ENCODE measurements around the gene EPHB1.

The EPHB1 gene

GRCh38 chr3:134903837-134904236 lies 108.8 kb downstream of the EPHB1 start:
- no peak overlapping the region for H3K4me3 ChIP-seq (ENCODE audit: low read length)
- no peaks in the 10 kb centered on the region for H3K27me3 ChIP-seq (ENCODE audit: control insufficient read depth, insufficient read depth, low read length)
- no peaks in the 10 kb centered on the region for H3K36me3 ChIP-seq (ENCODE audit: control insufficient read depth, low read depth, low read length)
- peaks cover 5% of the 10 kb centered on the region for H3K4me1 ChIP-seq (ENCODE audit: control insufficient read depth, low read depth, low read length)
- no peak overlapping the region for H3K27ac ChIP-seq (ENCODE audit: low read length)
- H3K9ac ChIP-seq (ENCODE audit: low read length) = no peak overlapping the region
- no peaks in the 10 kb centered on the region for H3K9me3 ChIP-seq (ENCODE audit: control insufficient read depth, low read depth, low read length)

- no peak overlapping the region for H3K9ac ChIP-seq (ENCODE audit: low read length)
- no peaks in the 10 kb centered on the region for H3K9me3 ChIP-seq (ENCODE audit: control insufficient read depth, low read depth, low read length)
- H3K27ac ChIP-seq (ENCODE audit: low read length) = no peak overlapping the region
- no peak overlapping the region for H3K4me3 ChIP-seq (ENCODE audit: low read length)
- H3K36me3 ChIP-seq (ENCODE audit: control insufficient read depth, low read depth, low read length) = no peaks in the 10 kb centered on the region
- H3K4me1 ChIP-seq (ENCODE audit: control insufficient read depth, low read depth, low read length) = peaks cover 5% of the 10 kb centered on the region
- no peaks in the 10 kb centered on the region for H3K27me3 ChIP-seq (ENCODE audit: control insufficient read depth, insufficient read depth, low read length)
Observed at GRCh38 chr3:134904241-134904771, 109.2 kb downstream of the EPHB1 start.

- H3K36me3 ChIP-seq (ENCODE audit: control insufficient read depth, low read depth, low read length) = no peaks in the 10 kb centered on the region
- peaks cover 5% of the 10 kb centered on the region for H3K4me1 ChIP-seq (ENCODE audit: control insufficient read depth, low read depth, low read length)
- H3K27me3 ChIP-seq (ENCODE audit: control insufficient read depth, insufficient read depth, low read length) = no peaks in the 10 kb centered on the region
- no peaks in the 10 kb centered on the region for H3K9me3 ChIP-seq (ENCODE audit: control insufficient read depth, low read depth, low read length)
- H3K27ac ChIP-seq (ENCODE audit: low read length) = no peak overlapping the region
- no peak overlapping the region for H3K4me3 ChIP-seq (ENCODE audit: low read length)
- no peak overlapping the region for H3K9ac ChIP-seq (ENCODE audit: low read length)
Observed at GRCh38 chr3:134904776-134905646, 110.0 kb downstream of the EPHB1 start.

DNA sequence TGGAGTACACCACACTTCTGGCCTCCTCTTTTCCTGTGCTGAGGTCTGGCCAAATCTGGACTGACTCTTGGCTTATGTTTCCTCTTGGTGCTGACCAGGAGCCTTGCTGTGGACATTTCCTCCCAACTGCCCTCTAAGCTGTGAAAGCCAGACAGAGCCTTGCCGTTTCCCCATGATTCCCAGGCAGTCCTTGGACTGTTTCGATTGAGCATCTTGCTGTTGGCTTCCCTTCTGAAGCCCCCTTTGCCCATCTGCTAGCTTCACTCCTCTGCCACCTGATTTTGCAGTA lies 110.5 kb downstream of the EPHB1 start:
- peaks cover 5% of the 10 kb centered on the region for H3K4me1 ChIP-seq (ENCODE audit: control insufficient read depth, low read depth, low read length)
- H3K9ac ChIP-seq (ENCODE audit: low read length) = no peak overlapping the region
- H3K27ac ChIP-seq (ENCODE audit: low read length) = no peak overlapping the region
- H3K27me3 ChIP-seq (ENCODE audit: control insufficient read depth, insufficient read depth, low read length) = no peaks in the 10 kb centered on the region
- H3K36me3 ChIP-seq (ENCODE audit: control insufficient read depth, low read depth, low read length) = no peaks in the 10 kb centered on the region
- H3K4me3 ChIP-seq (ENCODE audit: low read length) = no peak overlapping the region
- H3K9me3 ChIP-seq (ENCODE audit: control insufficient read depth, low read depth, low read length) = no peaks in the 10 kb centered on the region

GRCh38 chr3:134908271-134908670 lies 113.2 kb downstream of the EPHB1 start:
- no peak overlapping the region for H3K4me3 ChIP-seq (ENCODE audit: low read length)

GRCh38 chr3:134910026-134910425 lies 115.0 kb downstream of the EPHB1 start:
- no peaks in the 10 kb centered on the region for H3K4me1 ChIP-seq (ENCODE audit: control insufficient read depth, low read depth, low read length)
- no peak overlapping the region for H3K4me3 ChIP-seq (ENCODE audit: low read length)
- no peaks in the 10 kb centered on the region for H3K27me3 ChIP-seq (ENCODE audit: control insufficient read depth, insufficient read depth, low read length)
- H3K36me3 ChIP-seq (ENCODE audit: control insufficient read depth, low read depth, low read length) = no peaks in the 10 kb centered on the region
- H3K27ac ChIP-seq (ENCODE audit: low read length) = no peak overlapping the region
- no peak overlapping the region for H3K9ac ChIP-seq (ENCODE audit: low read length)
- no peaks in the 10 kb centered on the region for H3K9me3 ChIP-seq (ENCODE audit: control insufficient read depth, low read depth, low read length)

More at GRCh38 chr3:134908271-134908670, 113.2 kb downstream of the EPHB1 start:
- no peak overlapping the region for H3K9ac ChIP-seq (ENCODE audit: low read length)
- H3K9me3 ChIP-seq (ENCODE audit: control insufficient read depth, low read depth, low read length) = no peaks in the 10 kb centered on the region
- H3K27me3 ChIP-seq (ENCODE audit: control insufficient read depth, insufficient read depth, low read length) = no peaks in the 10 kb centered on the region
- no peaks in the 10 kb centered on the region for H3K4me1 ChIP-seq (ENCODE audit: control insufficient read depth, low read depth, low read length)
- H3K36me3 ChIP-seq (ENCODE audit: control insufficient read depth, low read depth, low read length) = no peaks in the 10 kb centered on the region
- H3K27ac ChIP-seq (ENCODE audit: low read length) = no peak overlapping the region

- Histone ChIP-seq H3K27me3 (ENCODE audit: control insufficient read depth, insufficient read depth, low read length) (no peaks in the 10 kb centered on the region), H3K4me1 (ENCODE audit: control insufficient read depth, low read depth, low read length) (no peaks in the 10 kb centered on the region), H3K9me3 (ENCODE audit: control insufficient read depth, low read depth, low read length) (no peaks in the 10 kb centered on the region), H3K4me3 (ENCODE audit: low read length) (no peak overlapping the region), H3K27ac (ENCODE audit: low read length) (no peak overlapping the region), H3K36me3 (ENCODE audit: control insufficient read depth, low read depth, low read length) (no peaks in the 10 kb centered on the region), H3K9ac (ENCODE audit: low read length) (no peak overlapping the region)
Observed at GRCh38 chr3:134911586-134912548, 116.8 kb downstream of the EPHB1 start.

- no peaks in the 10 kb centered on the region for H3K27me3 ChIP-seq (ENCODE audit: control insufficient read depth, insufficient read depth, low read length)
- no peak overlapping the region for H3K4me3 ChIP-seq (ENCODE audit: low read length)
Observed at GRCh38 chr3:134916276-134916961, 121.4 kb downstream of the EPHB1 start.

DNA sequence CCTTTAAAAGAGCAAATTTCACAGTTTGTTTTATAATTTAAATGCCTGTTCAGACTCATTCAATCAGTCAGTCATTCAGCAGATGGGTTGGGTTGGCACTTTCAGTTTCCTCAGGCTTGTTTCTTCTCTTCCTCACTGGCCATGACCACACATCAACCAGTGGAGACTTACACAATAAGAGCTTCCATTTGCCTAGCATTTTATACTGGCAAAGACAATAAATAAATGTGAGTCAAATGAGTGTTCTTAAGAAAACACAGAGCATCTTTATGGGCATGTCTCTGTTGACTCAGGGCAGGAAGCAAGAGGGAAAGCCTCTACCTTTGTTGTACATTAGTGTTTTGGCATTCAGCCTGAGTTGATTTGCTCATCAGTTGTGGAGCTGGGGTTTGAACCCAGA lies 122.6 kb downstream of the EPHB1 start:
- H3K9ac ChIP-seq (ENCODE audit: low read length) = no peak overlapping the region
- H3K27ac ChIP-seq (ENCODE audit: low read length) = no peak overlapping the region
- H3K4me3 ChIP-seq (ENCODE audit: low read length) = no peak overlapping the region
- no peaks in the 10 kb centered on the region for H3K9me3 ChIP-seq (ENCODE audit: control insufficient read depth, low read depth, low read length)
- no peaks in the 10 kb centered on the region for H3K36me3 ChIP-seq (ENCODE audit: control insufficient read depth, low read depth, low read length)
- H3K4me1 ChIP-seq (ENCODE audit: control insufficient read depth, low read depth, low read length) = no peaks in the 10 kb centered on the region
- H3K27me3 ChIP-seq (ENCODE audit: control insufficient read depth, insufficient read depth, low read length) = no peaks in the 10 kb centered on the region

More at GRCh38 chr3:134916276-134916961, 121.4 kb downstream of the EPHB1 start:
- no peaks in the 10 kb centered on the region for H3K9me3 ChIP-seq (ENCODE audit: control insufficient read depth, low read depth, low read length)
- no peak overlapping the region for H3K27ac ChIP-seq (ENCODE audit: low read length)
- H3K36me3 ChIP-seq (ENCODE audit: control insufficient read depth, low read depth, low read length) = no peaks in the 10 kb centered on the region
- H3K4me1 ChIP-seq (ENCODE audit: control insufficient read depth, low read depth, low read length) = no peaks in the 10 kb centered on the region
- H3K9ac ChIP-seq (ENCODE audit: low read length) = no peak overlapping the region

GRCh38 chr3:134918441-134918840 lies 123.4 kb downstream of the EPHB1 start:
- Histone ChIP-seq H3K36me3 (ENCODE audit: control insufficient read depth, low read depth, low read length) (no peaks in the 10 kb centered on the region), H3K4me3 (ENCODE audit: low read length) (no peak overlapping the region), H3K27ac (ENCODE audit: low read length) (no peak overlapping the region), H3K9ac (ENCODE audit: low read length) (no peak overlapping the region), H3K4me1 (ENCODE audit: control insufficient read depth, low read depth, low read length) (no peaks in the 10 kb centered on the region), H3K9me3 (ENCODE audit: control insufficient read depth, low read depth, low read length) (no peaks in the 10 kb centered on the region), H3K27me3 (ENCODE audit: control insufficient read depth, insufficient read depth, low read length) (no peaks in the 10 kb centered on the region)

GRCh38 chr3:134922101-134922500 lies 127.0 kb downstream of the EPHB1 start:
- no peak overlapping the region for H3K27ac ChIP-seq (ENCODE audit: low read length)
- no peaks in the 10 kb centered on the region for H3K36me3 ChIP-seq (ENCODE audit: control insufficient read depth, low read depth, low read length)
- no peaks in the 10 kb centered on the region for H3K4me1 ChIP-seq (ENCODE audit: control insufficient read depth, low read depth, low read length)
- H3K27me3 ChIP-seq (ENCODE audit: control insufficient read depth, insufficient read depth, low read length) = no peaks in the 10 kb centered on the region
- H3K4me3 ChIP-seq (ENCODE audit: low read length) = no peak overlapping the region
- no peak overlapping the region for H3K9ac ChIP-seq (ENCODE audit: low read length)
- no peaks in the 10 kb centered on the region for H3K9me3 ChIP-seq (ENCODE audit: control insufficient read depth, low read depth, low read length)
